Activated T-helper 2 cell treated with anti-CD3 and anti-CD28 coated beads, Interferon-gamma antibody, Interleukin-2, Interleukin-4, amounts not matched to agents 10 μg/mL and 5 μg/mL and 100 μg/mL, durations not matched to agents 14 hours and 24 hours and 36 hours (primary cell): ENCODE measurements around the gene SGK1. TPM values are rescaled to one million over a fixed set of nuclear protein-coding genes. Genes with fewer than 3 reads are reported as not detected.

Experiments used
- DNase-seq: peaks from one replicate; pipeline ENCODE4 v3.0.0; 2021; ENCODE audit warnings: low spot score
- H3K27ac Mint-ChIP-seq: one replicate; pipeline ENCODE4 v1.8.0; 2021; ENCODE audit warnings: mixed read lengths
- H3K27me3 Mint-ChIP-seq: one replicate; pipeline ENCODE4 v1.8.0; 2021; ENCODE audit warnings: low read depth, mixed read lengths
- H3K36me3 Mint-ChIP-seq: one replicate; pipeline ENCODE4 v1.8.0; 2021; ENCODE audit warnings: low read depth, mixed read lengths
- H3K4me1 Mint-ChIP-seq: one replicate; pipeline ENCODE4 v1.8.0; 2021; ENCODE audit warnings: low read depth, mixed read lengths
- H3K4me3 Mint-ChIP-seq: one replicate; pipeline ENCODE4 v1.8.0; 2021; ENCODE audit warnings: low read depth, mild to moderate bottlenecking, moderate library complexity, mixed read lengths
- H3K9me3 Mint-ChIP-seq: one replicate; pipeline ENCODE4 v1.8.0; 2021; ENCODE audit warnings: mixed read lengths
- intact Hi-C: fragments of 100-400 bp; cut with micrococcal nuclease; formaldehyde crosslinking; loops from one replicate; pipeline ENCODE4 v1.15.1; 2023
- total RNA-seq: library from RNA; stranded (reverse); gene quantifications from 2 replicates; pipeline ENCODE4 v1.2.3, GENCODE V29; 2022

SGK1 gene
- total RNA-seq, 1 donor from 2014 or later, result 74.0 TPM

DNA sequence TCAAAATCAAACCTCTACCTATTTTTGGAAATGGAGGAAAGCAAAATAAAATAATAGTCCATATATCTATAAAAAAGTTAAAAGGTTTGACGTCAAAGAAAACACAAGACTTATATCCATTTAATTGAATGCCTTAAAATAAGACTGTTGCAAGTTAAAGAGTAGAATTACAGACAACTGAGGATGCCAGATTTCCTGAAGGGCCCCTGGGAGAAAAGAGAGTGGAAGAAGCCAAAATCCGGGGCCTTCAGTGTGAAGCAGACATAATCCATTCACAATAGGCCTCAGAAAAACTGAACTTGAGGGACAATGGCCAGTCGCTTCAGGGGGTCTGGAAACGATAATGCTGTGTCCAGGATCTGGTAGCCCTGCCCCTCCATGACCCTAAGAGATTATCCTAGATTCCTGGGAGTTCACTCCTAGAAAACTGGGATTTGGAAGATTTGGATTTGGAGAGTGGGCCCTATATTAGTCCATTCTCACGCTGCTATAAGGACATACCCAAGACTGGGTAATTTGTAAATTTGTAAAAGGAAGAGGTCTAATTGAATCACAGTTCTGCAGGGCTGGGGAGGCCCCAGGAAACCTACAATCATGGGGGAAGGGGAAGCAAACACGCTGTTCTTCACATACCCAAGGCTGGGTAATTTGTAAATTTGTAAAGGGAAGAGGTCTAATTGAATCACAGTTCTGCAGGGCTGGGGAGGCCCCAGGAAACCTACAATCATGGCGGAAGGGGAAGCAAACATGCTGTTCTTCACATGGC lies 171.5 kb downstream of the SGK1 start:
- Mint-ChIP-seq H3K27me3 (peaks cover 4% of the 10 kb centered on the region), H3K36me3 (no peaks in the 10 kb centered on the region), H3K4me1 (no peaks in the 10 kb centered on the region), H3K27ac (no peak overlapping the region), H3K9me3 (no peaks in the 10 kb centered on the region), H3K4me3 (no peak overlapping the region)
- intact Hi-C loops, result no loop called here
- no peak for DNase-seq

DNA sequence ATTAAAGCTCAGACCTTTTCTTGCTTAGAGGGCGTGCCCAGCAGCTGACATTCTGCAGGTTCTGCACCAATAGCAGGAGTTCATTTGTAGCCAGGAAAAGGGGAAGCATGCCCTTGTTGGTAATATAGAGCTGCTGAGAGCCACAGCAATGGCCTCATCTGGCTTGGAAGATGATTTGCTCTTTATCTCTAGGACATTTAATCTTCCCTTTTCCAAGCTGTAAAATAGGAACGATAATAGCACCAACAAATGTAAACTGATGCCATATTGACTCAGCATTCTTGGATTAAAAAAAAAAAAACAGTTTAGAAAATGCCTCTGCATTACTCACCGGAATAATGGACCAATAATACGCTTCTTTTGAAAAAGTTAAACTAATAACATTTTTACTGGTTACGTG lies 172.1 kb downstream of the SGK1 start:
- no peaks in the 10 kb centered on the region for H3K9me3 Mint-ChIP-seq

DNA sequence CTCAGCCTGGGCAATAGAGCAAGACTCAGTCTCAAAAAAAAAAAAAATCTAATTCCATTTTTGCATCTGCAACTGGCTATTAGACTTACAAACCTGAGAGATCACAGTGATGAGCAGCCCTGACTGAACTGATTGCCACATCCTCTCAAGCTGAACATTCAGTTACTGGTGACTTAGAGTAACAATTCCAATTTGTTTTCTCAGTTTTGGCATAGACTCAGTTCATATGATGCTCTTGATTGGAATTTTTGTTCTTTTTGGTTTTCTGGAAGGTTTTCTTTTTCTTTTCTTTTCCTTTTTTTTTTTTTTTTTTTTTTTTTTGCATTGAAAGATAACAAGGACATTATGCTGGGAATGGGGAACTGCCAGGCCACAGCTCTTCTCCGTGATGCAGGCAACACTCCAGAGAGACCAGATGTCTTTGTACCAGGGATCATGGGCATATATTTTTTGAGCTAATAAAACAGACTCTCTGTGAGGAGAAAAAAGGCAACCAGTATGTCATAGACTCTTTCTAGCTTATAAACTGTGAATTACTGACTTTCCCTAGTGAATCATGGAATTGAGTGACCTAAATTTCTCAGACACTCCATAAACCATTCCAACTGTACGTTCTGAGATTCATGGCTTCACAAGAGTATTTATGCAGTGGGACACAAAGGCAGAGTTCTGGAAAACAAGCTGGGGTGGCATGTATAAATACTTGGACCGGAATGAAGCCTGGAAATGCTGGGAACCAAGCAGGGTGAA lies 179.5 kb downstream of the SGK1 start:
- no peak overlapping the region for H3K4me3 Mint-ChIP-seq
- H3K9me3 Mint-ChIP-seq, result no peaks in the 10 kb centered on the region
- intact Hi-C loops, result no loop called here
- no peak for DNase-seq
- H3K4me1 Mint-ChIP-seq, result no peaks in the 10 kb centered on the region
- no peak overlapping the region for H3K27ac Mint-ChIP-seq
- peaks cover 6% of the 10 kb centered on the region for H3K27me3 Mint-ChIP-seq
- no peaks in the 10 kb centered on the region for H3K36me3 Mint-ChIP-seq

More for the DNA sequence above, 172.1 kb downstream of the SGK1 start:
- Mint-ChIP-seq H3K4me1 (no peaks in the 10 kb centered on the region), H3K4me3 (no peak overlapping the region), H3K27me3 (peaks cover 4% of the 10 kb centered on the region), H3K27ac (no peak overlapping the region), H3K36me3 (no peaks in the 10 kb centered on the region)
- DNase-seq, result no peak
- intact Hi-C loops, result no loop called here

DNA sequence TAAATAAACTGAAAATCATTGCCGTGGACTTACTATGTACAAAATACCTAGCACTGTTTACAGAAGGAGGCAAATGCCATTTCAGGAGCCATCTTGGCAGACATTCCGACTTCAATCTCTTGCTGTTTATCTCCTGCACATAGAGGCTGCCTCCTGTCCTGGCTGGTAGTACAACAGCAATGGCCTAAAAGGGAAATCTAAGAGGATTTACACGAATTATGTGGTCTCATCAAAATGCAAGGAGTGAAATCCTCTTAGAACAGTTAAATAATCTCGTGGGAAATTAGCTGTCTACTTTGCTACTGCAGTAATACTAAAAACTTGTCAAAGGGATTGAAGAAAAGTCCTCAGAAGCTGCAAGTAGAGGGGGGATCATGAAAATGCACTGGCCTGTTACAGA lies 183.3 kb downstream of the SGK1 start:
- Mint-ChIP-seq H3K4me3 (no peak overlapping the region), H3K27me3 (peaks cover 8% of the 10 kb centered on the region), H3K27ac (no peak overlapping the region), H3K36me3 (no peaks in the 10 kb centered on the region), H3K4me1 (no peaks in the 10 kb centered on the region), H3K9me3 (peaks cover 10% of the 10 kb centered on the region)
- no peak for DNase-seq
- intact Hi-C loops, result no loop called here

DNA sequence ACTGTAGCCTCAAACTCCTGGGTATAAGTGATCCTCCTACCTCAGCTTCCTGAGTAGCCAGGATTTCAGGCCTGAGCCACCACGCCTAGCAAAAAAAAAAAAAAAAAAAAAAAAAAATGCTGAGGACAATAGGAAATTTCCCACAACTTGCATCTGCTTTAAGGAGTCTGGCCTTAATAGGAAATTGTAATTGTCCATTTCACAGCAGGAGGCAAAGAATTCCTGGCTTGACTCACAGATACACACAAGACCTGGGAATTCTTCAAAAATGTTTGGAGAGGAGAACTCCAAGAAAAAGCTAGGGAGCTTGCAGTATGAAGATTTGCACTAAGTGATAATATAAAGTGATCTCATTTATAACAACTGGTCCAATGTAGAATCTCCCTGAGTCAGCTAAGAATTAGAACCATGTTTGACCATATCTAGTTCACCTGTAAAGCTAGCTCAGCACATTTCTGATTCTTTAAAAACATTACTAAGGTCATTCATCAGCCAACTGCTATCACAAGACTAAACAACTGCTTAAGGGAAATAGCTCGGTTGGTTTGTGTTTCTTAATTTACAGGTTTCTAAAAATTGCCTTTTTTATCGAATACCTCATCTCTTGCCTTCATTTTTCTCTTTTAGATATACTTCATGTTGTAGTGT lies 185.3 kb downstream of the SGK1 start:
- peaks cover 10% of the 10 kb centered on the region for H3K9me3 Mint-ChIP-seq
- H3K27me3 Mint-ChIP-seq, result peaks cover 8% of the 10 kb centered on the region
- no peaks in the 10 kb centered on the region for H3K36me3 Mint-ChIP-seq
- H3K4me1 Mint-ChIP-seq, result no peaks in the 10 kb centered on the region
- no peak overlapping the region for H3K4me3 Mint-ChIP-seq
- H3K27ac Mint-ChIP-seq, result no peak overlapping the region
- DNase-seq, result no peak
- intact Hi-C loops, result no loop called here

DNA sequence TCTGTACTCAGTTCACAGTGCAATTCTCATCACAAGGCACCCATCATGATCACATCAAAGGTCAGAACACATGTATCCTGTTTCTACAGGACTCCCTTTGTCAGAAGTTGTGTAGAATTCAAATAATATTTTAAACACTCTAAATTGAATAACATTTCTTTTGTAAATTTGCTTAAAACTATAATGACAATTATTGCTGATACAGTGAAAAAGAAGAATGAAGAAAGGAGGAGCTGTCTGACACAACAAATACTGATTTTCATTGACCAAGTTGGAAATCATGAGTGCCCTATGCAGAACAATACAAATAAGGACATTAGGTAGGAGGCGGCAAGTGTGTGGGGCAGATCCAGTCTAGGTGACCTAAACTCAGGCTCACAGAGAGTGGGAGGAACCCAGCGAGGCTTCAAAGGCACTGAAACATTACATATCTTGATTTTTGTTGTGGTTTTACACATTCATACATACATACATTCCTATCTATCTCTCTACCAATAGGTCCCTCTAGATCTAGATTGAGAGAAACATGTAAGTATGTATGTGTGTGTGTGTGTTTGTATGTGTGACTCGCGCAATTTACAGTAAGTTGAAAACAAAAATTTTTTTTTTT lies 186.3 kb downstream of the SGK1 start:
- H3K27ac Mint-ChIP-seq, result no peak overlapping the region
- no peak for DNase-seq
- H3K36me3 Mint-ChIP-seq, result no peaks in the 10 kb centered on the region
- intact Hi-C loops, result no loop called here
- H3K27me3 Mint-ChIP-seq, result peaks cover 10% of the 10 kb centered on the region
- H3K9me3 Mint-ChIP-seq, result peaks cover 10% of the 10 kb centered on the region
- H3K4me3 Mint-ChIP-seq, result no peak overlapping the region
- H3K4me1 Mint-ChIP-seq, result no peaks in the 10 kb centered on the region

DNA sequence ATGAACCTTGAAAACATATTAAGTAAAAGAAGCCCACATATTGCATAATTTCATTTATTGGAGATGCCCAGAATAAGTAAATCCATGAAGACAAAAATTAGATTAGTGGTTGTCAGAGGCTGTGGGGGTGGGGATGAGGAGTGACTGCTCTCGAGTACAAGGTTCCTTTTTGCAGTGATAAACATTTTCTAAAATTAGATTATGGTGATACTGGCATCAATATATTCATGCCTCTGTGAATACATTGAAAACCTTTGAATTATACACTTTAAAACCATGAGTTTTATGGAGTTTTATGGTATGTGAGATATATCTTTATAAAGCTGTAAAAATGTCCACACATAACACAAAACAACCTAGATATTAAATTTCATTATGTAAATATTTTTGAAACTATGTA lies 189.8 kb downstream of the SGK1 start:
- H3K27me3 Mint-ChIP-seq, result peaks cover 6% of the 10 kb centered on the region
- H3K9me3 Mint-ChIP-seq, result peaks cover 10% of the 10 kb centered on the region
- H3K4me1 Mint-ChIP-seq, result no peaks in the 10 kb centered on the region
- no peak for DNase-seq
- H3K4me3 Mint-ChIP-seq, result no peak overlapping the region
- no peak overlapping the region for H3K27ac Mint-ChIP-seq
- intact Hi-C loops, result no loop called here
- H3K36me3 Mint-ChIP-seq, result no peaks in the 10 kb centered on the region

DNA sequence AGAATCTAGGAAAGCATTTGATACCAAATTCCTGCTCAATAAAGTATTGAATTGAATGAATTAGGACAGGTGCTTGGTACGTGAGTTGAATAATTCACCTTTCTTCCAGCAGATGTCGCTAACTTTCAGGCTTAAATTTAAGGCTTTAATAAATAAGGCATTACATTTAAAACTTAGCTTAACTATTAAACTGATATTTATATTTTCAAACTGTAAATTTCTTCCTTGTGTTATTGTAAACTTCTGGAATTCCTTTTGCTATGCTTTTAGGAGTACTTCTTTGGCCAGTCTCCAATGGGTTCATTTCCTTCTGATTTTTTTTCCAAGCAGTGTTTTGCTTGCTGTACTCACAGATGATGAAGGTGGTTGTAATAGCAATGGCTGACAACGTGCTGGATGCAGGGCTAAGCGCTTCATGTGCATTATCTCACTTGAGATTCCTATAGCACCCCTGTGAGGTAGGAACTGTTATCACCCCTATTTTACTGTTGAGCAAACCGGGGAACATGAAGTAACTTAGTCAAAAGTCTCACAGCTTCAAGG lies 194.2 kb downstream of the SGK1 start:
- no peak overlapping the region for H3K4me3 Mint-ChIP-seq
- H3K27me3 Mint-ChIP-seq, result peaks cover 4% of the 10 kb centered on the region
- H3K27ac Mint-ChIP-seq, result no peak overlapping the region
- H3K9me3 Mint-ChIP-seq, result no peaks in the 10 kb centered on the region
- intact Hi-C loops, result loop anchor here (5.0 kb wide), 1 partner anchor 759 kb away; no protein-coding TSS in a partner anchor
- H3K4me1 Mint-ChIP-seq, result no peaks in the 10 kb centered on the region
- DNase-seq, result no peak
- H3K36me3 Mint-ChIP-seq, result no peaks in the 10 kb centered on the region

DNA sequence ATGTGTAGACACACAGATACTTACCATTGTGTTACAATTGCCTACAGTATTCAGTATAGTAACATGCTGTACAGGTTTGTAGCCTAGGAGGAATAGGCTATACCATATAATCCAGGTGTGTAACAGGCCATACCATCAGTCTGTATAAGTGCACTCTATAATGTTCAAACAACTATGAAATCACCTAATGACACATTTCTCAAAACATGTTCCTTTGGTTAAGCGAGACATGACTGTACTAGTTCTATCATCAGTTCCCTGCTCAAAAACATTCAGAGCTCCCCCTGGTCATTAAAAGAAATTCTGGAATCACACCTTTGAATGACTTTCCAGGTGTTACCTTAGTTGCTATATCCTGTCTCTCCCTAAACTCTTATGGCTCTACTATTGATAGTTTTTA lies 195.1 kb downstream of the SGK1 start:
- Mint-ChIP-seq H3K27ac (no peak overlapping the region), H3K36me3 (no peaks in the 10 kb centered on the region), H3K27me3 (peaks cover 4% of the 10 kb centered on the region), H3K4me1 (peaks cover 2% of the 10 kb centered on the region), H3K9me3 (no peaks in the 10 kb centered on the region), H3K4me3 (no peak overlapping the region)
- intact Hi-C loops, result loop anchor here (5.0 kb wide), 1 partner anchor 760 kb away; no protein-coding TSS in a partner anchor
- no peak for DNase-seq

DNA sequence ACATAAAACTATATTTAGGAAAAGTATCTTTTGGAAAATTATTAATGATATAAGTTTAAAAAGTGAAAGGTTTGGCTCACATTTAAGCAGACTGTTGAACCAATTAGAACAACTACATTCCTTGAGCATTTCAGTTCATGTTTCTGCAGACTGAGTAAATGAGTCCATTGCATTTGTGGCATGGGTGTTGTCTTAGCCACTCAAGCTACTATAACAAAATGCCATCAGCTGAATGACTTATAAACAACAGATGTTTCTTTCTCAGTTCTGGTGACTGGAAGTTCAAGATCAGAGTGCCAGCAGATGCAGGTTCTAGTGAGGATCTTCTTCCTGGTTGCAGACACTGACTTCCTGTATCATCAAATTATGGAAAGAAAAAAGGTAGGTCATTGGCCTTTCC lies 198.4 kb downstream of the SGK1 start:
- Mint-ChIP-seq H3K36me3 (no peaks in the 10 kb centered on the region), H3K4me1 (peaks cover 9% of the 10 kb centered on the region), H3K27ac (no peak overlapping the region), H3K27me3 (peaks cover 10% of the 10 kb centered on the region), H3K9me3 (no peaks in the 10 kb centered on the region), H3K4me3 (no peak overlapping the region)
- DNase-seq, result no peak
- intact Hi-C loops, result no loop called here
